SK-N-SH treated with all-trans-retinoic acid at 6 μM for 48 hours (cell line): ENCODE measurements around the gene MED8.

Experiments
- ATAC-seq: fragments of 200-7000 bp; cut with Tn5 transposase; 3 replicates; pipeline ENCODE4 v1.9.1; 2020; ENCODE audit warnings: mild to moderate bottlenecking, moderate library complexity
- ARNTL ChIP-seq: fragments of 450-650 bp; formaldehyde crosslinking; IDR thresholded peaks from 2 replicates; pipeline ENCODE4 v1.5.0; 2020; ENCODE audit warnings: low read depth, mild to moderate bottlenecking, moderate library complexity, borderline replicate concordance
- BACH2 ChIP-seq: fragments of 250-450 bp; sonication (Bioruptor Pico); IDR thresholded peaks from 2 replicates; pipeline ENCODE4 v1.9.0; 2021; ENCODE audit warnings: mild to moderate bottlenecking, borderline replicate concordance
- CREB5 ChIP-seq: fragments of 250-450 bp; sonication (Bioruptor Pico); IDR thresholded peaks from 2 replicates; pipeline ENCODE4 v1.5.1; 2020; ENCODE audit warnings: low read depth, mild to moderate bottlenecking, moderate library complexity
- CSDC2 ChIP-seq: fragments of 250-450 bp; sonication (Bioruptor Pico); IDR thresholded peaks from 2 replicates; pipeline ENCODE4 v1.5.0; 2020; ENCODE audit warnings: mild to moderate bottlenecking, moderate library complexity
- ESRRG ChIP-seq: fragments of 250-450 bp; sonication (Bioruptor Pico); IDR thresholded peaks from 2 replicates; pipeline ENCODE4 v1.6.1; 2021; ENCODE audit warnings: mild to moderate bottlenecking
- GLIS3 ChIP-seq: fragments of 250-450 bp; sonication (Bioruptor Pico); IDR thresholded peaks from 2 replicates; pipeline ENCODE4 v1.5.0; 2020; ENCODE audit warnings: mild to moderate bottlenecking, moderate library complexity
- ISL1 ChIP-seq: fragments of 250-450 bp; sonication (Bioruptor Pico); IDR thresholded peaks from 2 replicates; pipeline ENCODE4 v2.1.2; 2022; ENCODE audit warnings: mild to moderate bottlenecking, moderate library complexity
- OSR1 ChIP-seq: fragments of 250-450 bp; sonication (Bioruptor Pico); IDR thresholded peaks from 2 replicates; pipeline ENCODE4 v1.8.0; 2022; ENCODE audit warnings: moderate library complexity, mild to moderate bottlenecking, inconsistent platforms
- PATZ1 ChIP-seq: fragments of 250-450 bp; sonication (Bioruptor Pico); IDR thresholded peaks from 2 replicates; pipeline ENCODE4 v1.8.0; 2020; ENCODE audit warnings: mild to moderate bottlenecking, moderate library complexity, borderline replicate concordance
- PPARA ChIP-seq: fragments of 250-450 bp; sonication (Bioruptor Pico); IDR thresholded peaks from 2 replicates; pipeline ENCODE4 v1.5.0; 2020; ENCODE audit warnings: mild to moderate bottlenecking, borderline replicate concordance
- RARB ChIP-seq: fragments of 250-450 bp; sonication (Bioruptor Pico); IDR thresholded peaks from 2 replicates; pipeline ENCODE4 v1.8.0; 2021; ENCODE audit warnings: mild to moderate bottlenecking, moderate library complexity
- SNAI2 ChIP-seq: fragments of 250-450 bp; sonication (Bioruptor Pico); IDR thresholded peaks from 2 replicates; pipeline ENCODE4 v1.5.0; 2020; ENCODE audit warnings: mild to moderate bottlenecking, moderate library complexity
- TCF4 ChIP-seq: fragments of 250-450 bp; sonication (Bioruptor Pico); IDR thresholded peaks from 2 replicates; pipeline ENCODE4 v1.8.0; 2021; ENCODE audit warnings: mild to moderate bottlenecking, moderate library complexity, borderline replicate concordance
- TOX ChIP-seq: fragments of 250-450 bp; sonication (Bioruptor Pico); IDR thresholded peaks from 2 replicates; pipeline ENCODE4 v1.8.0; 2021; ENCODE audit warnings: mild to moderate bottlenecking, moderate library complexity, borderline replicate concordance
- ZC3H10 ChIP-seq: fragments of 250-450 bp; sonication (Bioruptor Pico); IDR thresholded peaks from 2 replicates; pipeline ENCODE4 v1.5.1; 2021; ENCODE audit warnings: mild to moderate bottlenecking, moderate library complexity
- ZFP3 ChIP-seq: fragments of 250-450 bp; sonication (Bioruptor Pico); IDR thresholded peaks from 2 replicates; pipeline ENCODE4 v1.5.0; 2020; ENCODE audit warnings: mild to moderate bottlenecking, moderate library complexity
- ZFP30 ChIP-seq: fragments of 450-650 bp; formaldehyde crosslinking; IDR thresholded peaks from 2 replicates; pipeline ENCODE4 v1.5.0; 2022; ENCODE audit warnings: mild to moderate bottlenecking, moderate library complexity
- ZNF565 ChIP-seq: fragments of 450-650 bp; formaldehyde crosslinking; conservative IDR thresholded peaks from 2 replicates; pipeline ENCODE4 v1.5.0; 2020; ENCODE audit warnings: low read depth, mild to moderate bottlenecking, moderate library complexity
- ZNF70 ChIP-seq: fragments of 450-650 bp; formaldehyde crosslinking; IDR thresholded peaks from 2 replicates; pipeline ENCODE4 v1.5.0; 2020; ENCODE audit warnings: mild to moderate bottlenecking, moderate library complexity
- ZNF8 ChIP-seq: fragments of 450-650 bp; formaldehyde crosslinking; IDR thresholded peaks from 2 replicates; pipeline ENCODE4 v1.5.0; 2020; ENCODE audit warnings: mild to moderate bottlenecking, moderate library complexity
- TF ChIP-seq, protein P1 (sequence below): fragments of 250-450 bp; sonication (Bioruptor Pico); IDR thresholded peaks from 2 replicates; pipeline ENCODE4 v1.5.1; 2021; ENCODE audit warnings: mild to moderate bottlenecking, moderate library complexity
- TF ChIP-seq, protein P2 (sequence below): fragments of 250-450 bp; sonication (Bioruptor Pico); IDR thresholded peaks from 2 replicates; pipeline ENCODE4 v1.8.0; 2021; ENCODE audit warnings: low read depth, mild to moderate bottlenecking, moderate library complexity, borderline replicate concordance
- TF ChIP-seq, protein P3 (sequence below): fragments of 250-450 bp; sonication (Bioruptor Pico); IDR thresholded peaks from 2 replicates; pipeline ENCODE4 v1.5.0; 2020; ENCODE audit warnings: mild to moderate bottlenecking, moderate library complexity

Gene MED8

DNA sequence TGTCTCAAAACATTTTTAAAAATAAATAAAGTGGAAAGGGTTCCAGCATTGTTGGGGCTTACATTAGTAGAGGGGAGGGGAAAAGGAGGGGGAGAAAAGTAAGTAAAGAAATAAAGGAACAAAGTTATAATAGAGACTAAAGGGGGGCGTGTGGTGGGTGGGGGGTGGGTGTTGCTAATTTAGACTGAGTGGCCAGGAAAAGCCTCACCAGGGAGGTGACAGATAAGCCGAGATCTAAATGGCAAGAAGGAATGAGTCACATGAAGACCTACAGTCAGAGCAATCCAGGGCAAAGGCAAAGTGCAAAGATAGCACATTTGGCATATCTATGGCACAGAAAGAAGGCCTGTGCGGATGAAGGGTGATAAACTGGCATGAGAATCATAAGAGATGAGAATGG lies 44.5 kb downstream of the MED8 start:
- TF ChIP-seq PPARA: no peak
- no peak for TF ChIP-seq ZNF70 (CRISPR knock-in tag)
- TF ChIP-seq ZC3H10 (CRISPR knock-in tag): no peak
- TF ChIP-seq ZNF8 (CRISPR knock-in tag): no peak
- no peak for TF ChIP-seq TCF4 (CRISPR knock-in tag)
- TF ChIP-seq OSR1 (CRISPR knock-in tag): no peak
- no peak for TF ChIP-seq ARNTL (CRISPR knock-in tag)
- TF ChIP-seq GLIS3 (CRISPR knock-in tag): no peak
- no peak for TF ChIP-seq CREB5 (CRISPR knock-in tag)
- no peak for TF ChIP-seq ESRRG (CRISPR knock-in tag)
- TF ChIP-seq TOX (CRISPR knock-in tag): no peak
- no peak for TF ChIP-seq PATZ1
- TF ChIP-seq SNAI2 (CRISPR knock-in tag): no peak
- TF ChIP-seq, protein P1, sequence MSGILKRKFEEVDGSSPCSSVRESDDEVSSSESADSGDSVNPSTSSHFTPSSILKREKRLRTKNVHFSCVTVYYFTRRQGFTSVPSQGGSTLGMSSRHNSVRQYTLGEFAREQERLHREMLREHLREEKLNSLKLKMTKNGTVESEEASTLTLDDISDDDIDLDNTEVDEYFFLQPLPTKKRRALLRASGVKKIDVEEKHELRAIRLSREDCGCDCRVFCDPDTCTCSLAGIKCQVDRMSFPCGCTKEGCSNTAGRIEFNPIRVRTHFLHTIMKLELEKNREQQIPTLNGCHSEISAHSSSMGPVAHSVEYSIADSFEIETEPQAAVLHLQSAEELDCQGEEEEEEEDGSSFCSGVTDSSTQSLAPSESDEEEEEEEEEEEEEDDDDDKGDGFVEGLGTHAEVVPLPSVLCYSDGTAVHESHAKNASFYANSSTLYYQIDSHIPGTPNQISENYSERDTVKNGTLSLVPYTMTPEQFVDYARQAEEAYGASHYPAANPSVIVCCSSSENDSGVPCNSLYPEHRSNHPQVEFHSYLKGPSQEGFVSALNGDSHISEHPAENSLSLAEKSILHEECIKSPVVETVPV (CRISPR knock-in tag): no peak
- no peak for TF ChIP-seq ZFP3 (CRISPR knock-in tag)
- TF ChIP-seq ZFP30: no peak
- no peak for TF ChIP-seq RARB (CRISPR knock-in tag)
- TF ChIP-seq, all 23 proteins: peak for 0
- ATAC-seq: no peak

GRCh38 chr1:43344267-43344850 lies 45.2 kb downstream of the MED8 start:
- TF ChIP-seq RARB (CRISPR knock-in tag) (no peak), ZC3H10 (CRISPR knock-in tag) (no peak), TCF4 (CRISPR knock-in tag) (no peak), TOX (CRISPR knock-in tag) (no peak), CSDC2 (no peak), ISL1 (no peak)
- ATAC-seq: no peak

DNA sequence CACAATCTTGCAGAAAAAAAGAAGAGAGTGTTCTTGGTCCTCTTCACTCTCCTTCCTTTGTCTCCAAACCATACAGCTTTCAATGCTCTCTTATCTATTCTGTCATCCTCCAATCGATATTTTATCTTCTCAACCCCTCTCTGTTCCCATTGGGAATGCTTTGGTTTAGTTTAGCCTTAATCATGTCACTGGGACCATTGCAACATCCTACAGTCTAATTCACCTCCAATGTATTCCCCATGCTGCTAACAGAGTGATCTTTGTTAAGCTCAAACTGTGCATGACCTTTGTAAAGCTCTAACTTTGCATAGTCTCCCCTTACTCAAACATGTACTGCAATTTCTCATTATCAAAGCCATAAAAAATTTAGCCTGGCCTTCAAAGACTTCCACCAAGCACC lies 49.0 kb downstream of the MED8 start:
- no peak for ATAC-seq
- TF ChIP-seq ZNF565 (CRISPR knock-in tag) (no peak), ZNF8 (CRISPR knock-in tag) (no peak), PPARA (no peak), OSR1 (CRISPR knock-in tag) (no peak), ZFP30 (no peak), BACH2 (CRISPR knock-in tag) (no peak), PATZ1 (no peak), TOX (CRISPR knock-in tag) (no peak), SNAI2 (CRISPR knock-in tag) (no peak), TCF4 (CRISPR knock-in tag) (no peak), ISL1 (no peak), RARB (CRISPR knock-in tag) (no peak)
- TF ChIP-seq, protein P2, sequence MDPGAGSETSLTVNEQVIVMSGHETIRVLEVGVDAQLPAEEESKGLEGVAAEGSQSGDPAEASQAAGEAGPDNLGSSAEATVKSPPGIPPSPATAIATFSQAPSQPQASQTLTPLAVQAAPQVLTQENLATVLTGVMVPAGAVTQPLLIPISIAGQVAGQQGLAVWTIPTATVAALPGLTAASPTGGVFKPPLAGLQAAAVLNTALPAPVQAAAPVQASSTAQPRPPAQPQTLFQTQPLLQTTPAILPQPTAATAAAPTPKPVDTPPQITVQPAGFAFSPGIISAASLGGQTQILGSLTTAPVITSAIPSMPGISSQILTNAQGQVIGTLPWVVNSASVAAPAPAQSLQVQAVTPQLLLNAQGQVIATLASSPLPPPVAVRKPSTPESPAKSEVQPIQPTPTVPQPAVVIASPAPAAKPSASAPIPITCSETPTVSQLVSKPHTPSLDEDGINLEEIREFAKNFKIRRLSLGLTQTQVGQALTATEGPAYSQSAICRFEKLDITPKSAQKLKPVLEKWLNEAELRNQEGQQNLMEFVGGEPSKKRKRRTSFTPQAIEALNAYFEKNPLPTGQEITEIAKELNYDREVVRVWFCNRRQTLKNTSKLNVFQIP: no peak
- TF ChIP-seq, protein P1 (CRISPR knock-in tag): no peak
- TF ChIP-seq, protein P3, sequence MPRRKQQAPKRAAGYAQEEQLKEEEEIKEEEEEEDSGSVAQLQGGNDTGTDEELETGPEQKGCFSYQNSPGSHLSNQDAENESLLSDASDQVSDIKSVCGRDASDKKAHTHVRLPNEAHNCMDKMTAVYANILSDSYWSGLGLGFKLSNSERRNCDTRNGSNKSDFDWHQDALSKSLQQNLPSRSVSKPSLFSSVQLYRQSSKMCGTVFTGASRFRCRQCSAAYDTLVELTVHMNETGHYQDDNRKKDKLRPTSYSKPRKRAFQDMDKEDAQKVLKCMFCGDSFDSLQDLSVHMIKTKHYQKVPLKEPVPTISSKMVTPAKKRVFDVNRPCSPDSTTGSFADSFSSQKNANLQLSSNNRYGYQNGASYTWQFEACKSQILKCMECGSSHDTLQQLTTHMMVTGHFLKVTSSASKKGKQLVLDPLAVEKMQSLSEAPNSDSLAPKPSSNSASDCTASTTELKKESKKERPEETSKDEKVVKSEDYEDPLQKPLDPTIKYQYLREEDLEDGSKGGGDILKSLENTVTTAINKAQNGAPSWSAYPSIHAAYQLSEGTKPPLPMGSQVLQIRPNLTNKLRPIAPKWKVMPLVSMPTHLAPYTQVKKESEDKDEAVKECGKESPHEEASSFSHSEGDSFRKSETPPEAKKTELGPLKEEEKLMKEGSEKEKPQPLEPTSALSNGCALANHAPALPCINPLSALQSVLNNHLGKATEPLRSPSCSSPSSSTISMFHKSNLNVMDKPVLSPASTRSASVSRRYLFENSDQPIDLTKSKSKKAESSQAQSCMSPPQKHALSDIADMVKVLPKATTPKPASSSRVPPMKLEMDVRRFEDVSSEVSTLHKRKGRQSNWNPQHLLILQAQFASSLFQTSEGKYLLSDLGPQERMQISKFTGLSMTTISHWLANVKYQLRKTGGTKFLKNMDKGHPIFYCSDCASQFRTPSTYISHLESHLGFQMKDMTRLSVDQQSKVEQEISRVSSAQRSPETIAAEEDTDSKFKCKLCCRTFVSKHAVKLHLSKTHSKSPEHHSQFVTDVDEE (CRISPR knock-in tag): no peak
- TF ChIP-seq, all 23 proteins: peak for 0
